ENCODE data around the gene CTNNAL1. TPM values are rescaled to one million over a fixed set of nuclear protein-coding genes. Genes with fewer than 3 reads are reported as not detected.

The CTNNAL1 gene
- total RNA-seq, 4 donors from 2014 or later = 17.8 to 75.4 (median 44.8) TPM

- no peak for DNase-seq
These were observed 93.8 kb downstream of the CTNNAL1 start for GRCh38 chr9:108919517-108919916.

GRCh38 chr9:108913391-108913790, 99.9 kb downstream of the CTNNAL1 start:
- Histone ChIP-seq H3K36me3 (peaks cover 0 to 94% of the 10 kb centered on the region in 2 donors), H3K9me3 (no peaks in the 10 kb centered on the region), H3K4me1 (no peaks in the 10 kb centered on the region), H3K27me3 (no peaks in the 10 kb centered on the region), H3K4me3 (no peak overlapping the region), H3K27ac (no peak overlapping the region)
- no peak for TF ChIP-seq POLR2A (IDR thresholded peaks at IDR 0.05)
- TF ChIP-seq, protein P1, sequence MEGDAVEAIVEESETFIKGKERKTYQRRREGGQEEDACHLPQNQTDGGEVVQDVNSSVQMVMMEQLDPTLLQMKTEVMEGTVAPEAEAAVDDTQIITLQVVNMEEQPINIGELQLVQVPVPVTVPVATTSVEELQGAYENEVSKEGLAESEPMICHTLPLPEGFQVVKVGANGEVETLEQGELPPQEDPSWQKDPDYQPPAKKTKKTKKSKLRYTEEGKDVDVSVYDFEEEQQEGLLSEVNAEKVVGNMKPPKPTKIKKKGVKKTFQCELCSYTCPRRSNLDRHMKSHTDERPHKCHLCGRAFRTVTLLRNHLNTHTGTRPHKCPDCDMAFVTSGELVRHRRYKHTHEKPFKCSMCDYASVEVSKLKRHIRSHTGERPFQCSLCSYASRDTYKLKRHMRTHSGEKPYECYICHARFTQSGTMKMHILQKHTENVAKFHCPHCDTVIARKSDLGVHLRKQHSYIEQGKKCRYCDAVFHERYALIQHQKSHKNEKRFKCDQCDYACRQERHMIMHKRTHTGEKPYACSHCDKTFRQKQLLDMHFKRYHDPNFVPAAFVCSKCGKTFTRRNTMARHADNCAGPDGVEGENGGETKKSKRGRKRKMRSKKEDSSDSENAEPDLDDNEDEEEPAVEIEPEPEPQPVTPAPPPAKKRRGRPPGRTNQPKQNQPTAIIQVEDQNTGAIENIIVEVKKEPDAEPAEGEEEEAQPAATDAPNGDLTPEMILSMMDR (IDR thresholded peaks at IDR 0.05 in 4 of 5, conservative IDR thresholded peaks at IDR 0.05 in 1 of 5) = no peak
- intact Hi-C loops (cut with DNase I; ENCODE audit: low total_unique reads) = no loop called here
- ATAC-seq (no peak), DNase-seq (no peak)
- in situ Hi-C loops (cut with MboI; ENCODE audit: low sequenced_read_pairs in 4 of 4) = no loop called here

More at GRCh38 chr9:108919517-108919916, 93.8 kb downstream of the CTNNAL1 start:
- Histone ChIP-seq H3K27ac (no peak overlapping the region), H3K9me3 (no peaks in the 10 kb centered on the region), H3K27me3 (no peaks in the 10 kb centered on the region), H3K36me3 (peaks cover 0 to 89% of the 10 kb centered on the region in 2 donors), H3K4me3 (no peak overlapping the region), H3K4me1 (no peaks in the 10 kb centered on the region)
- in situ Hi-C loops (cut with MboI; ENCODE audit: low sequenced_read_pairs in 4 of 4) = no loop called here
- TF ChIP-seq, protein P1 (IDR thresholded peaks at IDR 0.05 in 4 of 5, conservative IDR thresholded peaks at IDR 0.05 in 1 of 5) = no peak
- TF ChIP-seq POLR2A (IDR thresholded peaks at IDR 0.05) = no peak
- no peak for ATAC-seq
- intact Hi-C loops (cut with DNase I; ENCODE audit: low total_unique reads) = no loop called here

DNA sequence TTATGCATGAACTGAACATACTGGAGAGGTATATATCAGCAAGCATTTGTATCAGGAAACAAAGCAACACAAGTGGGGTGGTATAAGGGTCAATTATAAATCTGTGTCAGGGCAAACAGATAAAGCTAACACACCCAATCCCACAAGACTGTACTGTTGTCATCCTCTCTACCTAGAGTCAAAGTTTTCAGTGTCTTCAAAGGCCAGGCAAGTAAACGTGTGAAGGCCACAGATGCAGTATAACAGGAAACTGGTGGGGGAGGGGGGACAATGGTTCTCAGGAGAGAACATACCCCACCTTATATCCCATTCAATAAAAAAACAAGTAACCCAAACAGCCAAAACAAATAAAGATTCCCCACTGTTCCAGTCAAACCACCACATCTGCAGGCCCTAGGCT, 101.5 kb downstream of the CTNNAL1 start:
- TF ChIP-seq POLR2A (IDR thresholded peaks at IDR 0.05) = no peak
- TF ChIP-seq, protein P1 (IDR thresholded peaks at IDR 0.05 in 4 of 5, conservative IDR thresholded peaks at IDR 0.05 in 1 of 5) = no peak
- intact Hi-C loops (cut with DNase I; ENCODE audit: low total_unique reads) = no loop called here
- in situ Hi-C loops (cut with MboI; ENCODE audit: low sequenced_read_pairs in 4 of 4) = no loop called here
- Histone ChIP-seq H3K4me3 (no peak overlapping the region), H3K27me3 (no peaks in the 10 kb centered on the region), H3K9me3 (no peaks in the 10 kb centered on the region), H3K4me1 (no peaks in the 10 kb centered on the region), H3K36me3 (peaks cover 4 to 94% of the 10 kb centered on the region in 2 donors), H3K27ac (no peak overlapping the region)
- no peak for DNase-seq
- no peak for ATAC-seq

GRCh38 chr9:108910914-108911313, 102.4 kb downstream of the CTNNAL1 start:
- ATAC-seq (no peak), DNase-seq (no peak)
- Histone ChIP-seq H3K27me3 (no peaks in the 10 kb centered on the region), H3K4me1 (no peaks in the 10 kb centered on the region), H3K4me3 (no peak overlapping the region), H3K36me3 (peaks cover 4 to 94% of the 10 kb centered on the region in 2 donors), H3K27ac (no peak overlapping the region), H3K9me3 (no peaks in the 10 kb centered on the region)
- in situ Hi-C loops (cut with MboI; ENCODE audit: low sequenced_read_pairs in 4 of 4) = no loop called here
- intact Hi-C loops (cut with DNase I; ENCODE audit: low total_unique reads) = no loop called here
- no peak for TF ChIP-seq POLR2A (IDR thresholded peaks at IDR 0.05)
- TF ChIP-seq, protein P1 (IDR thresholded peaks at IDR 0.05 in 4 of 5, conservative IDR thresholded peaks at IDR 0.05 in 1 of 5) = no peak

DNA sequence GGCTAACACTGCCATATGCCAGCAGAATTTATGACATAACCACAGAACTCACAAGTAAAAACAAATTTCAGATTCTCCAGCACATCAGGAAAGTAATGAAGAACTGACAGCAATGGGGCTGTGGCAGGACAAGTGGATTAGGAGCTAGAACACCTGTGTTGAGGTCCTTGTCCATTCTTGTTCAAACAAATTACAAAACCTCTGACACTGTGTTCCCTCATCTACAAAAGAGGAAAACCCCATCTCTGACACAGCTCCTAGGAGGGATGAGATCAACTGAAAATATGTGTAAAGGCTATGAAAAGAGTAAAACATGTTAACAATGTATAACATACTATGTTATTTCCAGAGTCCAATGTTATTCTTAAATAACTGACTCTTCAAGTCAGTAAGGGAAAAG, 102.9 kb downstream of the CTNNAL1 start:
- ATAC-seq = no peak
- DNase-seq = no peak
- TF ChIP-seq POLR2A (IDR thresholded peaks at IDR 0.05) = no peak
- TF ChIP-seq, protein P1 (IDR thresholded peaks at IDR 0.05 in 4 of 5, conservative IDR thresholded peaks at IDR 0.05 in 1 of 5) = no peak
- Histone ChIP-seq H3K27ac (no peak overlapping the region), H3K27me3 (no peaks in the 10 kb centered on the region), H3K9me3 (no peaks in the 10 kb centered on the region), H3K4me1 (no peaks in the 10 kb centered on the region), H3K4me3 (no peak overlapping the region), H3K36me3 (peaks cover 4 to 94% of the 10 kb centered on the region in 2 donors)
- intact Hi-C loops (cut with DNase I; ENCODE audit: low total_unique reads) = no loop called here
- in situ Hi-C loops (cut with MboI; ENCODE audit: low sequenced_read_pairs in 4 of 4) = no loop called here

Measured in gastrocnemius medialis (tissue), 4 donors.